ENCODE results near the gene CDKL1.

The CDKL1 gene

GRCh38 chr14:50421499-50421898, 24.8 kb upstream of the CDKL1 start:
- no peak for ATAC-seq
- no peak for TF ChIP-seq ZC3H10 (CRISPR knock-in tag; IDR thresholded peaks at IDR 0.05)
- TF ChIP-seq ZFP3 (CRISPR knock-in tag; IDR thresholded peaks at IDR 0.05), result no peak
- no peak for TF ChIP-seq BACH2 (CRISPR knock-in tag; IDR thresholded peaks at IDR 0.05; ENCODE audit: borderline replicate concordance)
- no peak for TF ChIP-seq GLIS3 (CRISPR knock-in tag; IDR thresholded peaks at IDR 0.05)
- no peak for TF ChIP-seq PPARA (CRISPR knock-in tag; IDR thresholded peaks at IDR 0.05; ENCODE audit: borderline replicate concordance)
- TF ChIP-seq ARNTL (CRISPR knock-in tag; IDR thresholded peaks at IDR 0.05; ENCODE audit: borderline replicate concordance, low read depth), result no peak
- no peak for TF ChIP-seq ZNF70 (CRISPR knock-in tag; IDR thresholded peaks at IDR 0.05)
- no peak for TF ChIP-seq TCF4 (CRISPR knock-in tag; IDR thresholded peaks at IDR 0.05; ENCODE audit: borderline replicate concordance)
- no peak for TF ChIP-seq CREB5 (CRISPR knock-in tag; IDR thresholded peaks at IDR 0.05; ENCODE audit: low read depth)
- TF ChIP-seq ZNF8 (CRISPR knock-in tag; IDR thresholded peaks at IDR 0.05), result no peak
- TF ChIP-seq TOX (CRISPR knock-in tag; IDR thresholded peaks at IDR 0.05; ENCODE audit: borderline replicate concordance), result no peak
- TF ChIP-seq ESRRG (CRISPR knock-in tag; IDR thresholded peaks at IDR 0.05), result no peak
- no peak for TF ChIP-seq ZNF565 (CRISPR knock-in tag; conservative IDR thresholded peaks at IDR 0.05; ENCODE audit: low read depth)
- TF ChIP-seq RARB (CRISPR knock-in tag; IDR thresholded peaks at IDR 0.05), result no peak
- no peak for TF ChIP-seq CSRNP3 (CRISPR knock-in tag; IDR thresholded peaks at IDR 0.05)
- TF ChIP-seq PATZ1 (CRISPR knock-in tag; IDR thresholded peaks at IDR 0.05; ENCODE audit: borderline replicate concordance), result no peak
- TF ChIP-seq ZFP30 (CRISPR knock-in tag; IDR thresholded peaks at IDR 0.05), result no peak

- no peak for ATAC-seq
- TF ChIP-seq GLIS3 (CRISPR knock-in tag; IDR thresholded peaks at IDR 0.05) (no peak), ESRRG (CRISPR knock-in tag; IDR thresholded peaks at IDR 0.05) (no peak), TSHZ2 (CRISPR knock-in tag; IDR thresholded peaks at IDR 0.05) (no peak), CSDC2 (CRISPR knock-in tag; IDR thresholded peaks at IDR 0.05) (no peak), PPARA (CRISPR knock-in tag; IDR thresholded peaks at IDR 0.05; ENCODE audit: borderline replicate concordance) (no peak), POU6F1 (CRISPR knock-in tag; IDR thresholded peaks at IDR 0.05; ENCODE audit: borderline replicate concordance, low read depth) (no peak), ARNTL (CRISPR knock-in tag; IDR thresholded peaks at IDR 0.05; ENCODE audit: borderline replicate concordance, low read depth) (no peak)
These were observed 21.2 kb upstream of the CDKL1 start for GRCh38 chr14:50417853-50418252.

GRCh38 chr14:50410921-50411320, 14.2 kb upstream of the CDKL1 start:
- no peak for ATAC-seq
- TF ChIP-seq ZFP3 (CRISPR knock-in tag; IDR thresholded peaks at IDR 0.05), result no peak
- TF ChIP-seq TCF4 (CRISPR knock-in tag; IDR thresholded peaks at IDR 0.05; ENCODE audit: borderline replicate concordance), result no peak
- TF ChIP-seq CSDC2 (CRISPR knock-in tag; IDR thresholded peaks at IDR 0.05), result no peak
- TF ChIP-seq GLIS3 (CRISPR knock-in tag; IDR thresholded peaks at IDR 0.05), result no peak
- no peak for TF ChIP-seq RARB (CRISPR knock-in tag; IDR thresholded peaks at IDR 0.05)
- peak; percentile 84 for TF ChIP-seq ISL1 (CRISPR knock-in tag; IDR thresholded peaks at IDR 0.05)
- no peak for TF ChIP-seq BACH2 (CRISPR knock-in tag; IDR thresholded peaks at IDR 0.05; ENCODE audit: borderline replicate concordance)
- TF ChIP-seq TOX (CRISPR knock-in tag; IDR thresholded peaks at IDR 0.05; ENCODE audit: borderline replicate concordance), result no peak
- TF ChIP-seq ZNF70 (CRISPR knock-in tag; IDR thresholded peaks at IDR 0.05), result no peak
- no peak for TF ChIP-seq OSR1 (CRISPR knock-in tag; IDR thresholded peaks at IDR 0.05)
- peak; percentile 54; the same call in 1 of the 2 replicates for TF ChIP-seq PATZ1 (CRISPR knock-in tag; IDR thresholded peaks at IDR 0.05; ENCODE audit: borderline replicate concordance)
- no peak for TF ChIP-seq TSHZ2 (CRISPR knock-in tag; IDR thresholded peaks at IDR 0.05)

All from SK-N-SH treated with all-trans-retinoic acid at 6 μM for 48 hours (cell line).